ENCODE measurements around the gene GLA. TPM values are rescaled to one million over a fixed set of nuclear protein-coding genes. Genes with fewer than 3 reads are reported as not detected.

Gene GLA
- total and polyA plus RNA-seq, 2 of the 13 experiments (the other 11 are each of a cell fraction or from before 2014, with no cell fraction given), result 31.4 to 59.3 TPM

DNA sequence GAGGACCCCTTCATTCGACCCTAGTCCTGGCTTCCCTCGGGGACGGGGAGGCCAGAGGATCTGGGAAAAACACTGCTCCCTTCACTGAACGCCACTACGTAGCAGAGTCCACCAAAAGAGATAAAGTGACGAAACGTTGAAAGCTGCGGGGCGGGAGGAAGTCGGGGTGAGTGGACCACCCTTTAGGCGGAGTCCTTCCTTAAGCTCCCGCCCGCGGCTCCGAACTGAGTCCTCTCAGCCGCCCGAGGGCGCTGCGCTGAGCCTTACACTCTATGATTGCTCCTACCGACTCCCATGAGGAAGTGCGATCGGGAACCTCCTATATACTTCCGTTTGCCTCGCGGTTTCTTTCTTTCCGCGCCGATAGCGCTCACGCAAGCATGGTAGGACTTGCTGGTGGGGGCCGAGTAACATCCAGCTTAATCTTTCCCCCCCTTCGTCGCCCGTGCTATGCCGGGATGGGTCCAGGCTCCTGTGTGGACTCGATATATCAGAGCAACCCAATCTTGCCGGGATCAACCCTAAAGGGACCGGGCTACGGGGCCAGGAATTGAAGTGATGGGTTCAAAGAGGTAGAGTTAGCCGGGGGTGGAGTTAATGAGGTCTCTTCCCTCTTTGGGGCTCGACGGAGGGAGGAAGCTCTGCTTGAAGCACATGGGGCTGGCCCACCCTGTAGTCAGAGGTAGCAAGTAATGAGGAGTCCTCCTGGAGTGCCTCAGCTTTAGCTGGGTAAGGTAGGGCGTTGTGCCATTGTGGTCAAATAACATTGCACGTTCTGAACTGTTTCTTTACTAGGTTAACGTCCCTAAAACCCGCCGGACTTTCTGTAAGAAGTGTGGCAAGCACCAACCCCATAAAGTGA, 16.8 kb downstream of the GLA start, which contains the start of gene RPL36A (continued):
- TF ChIP-seq CTCF (CRISPR knock-in tag; IDR thresholded peaks at IDR 0.05) (peak; percentile 83), ZNF614 (CRISPR knock-in tag; IDR thresholded peaks at IDR 0.05; ENCODE audit: borderline replicate concordance) (0 out of 2 replicates have a peak, but pooled peaks have one; percentile 28), ZFX (CRISPR knock-in tag; IDR thresholded peaks at IDR 0.05; ENCODE audit: low read depth) (0 out of 2 replicates have a peak, but pooled peaks have one; percentile 32), ZNF605 (CRISPR knock-in tag; IDR thresholded peaks at IDR 0.05) (peak; percentile 69; the same call in 1 of the 2 replicates), SOX13 (IDR thresholded peaks at IDR 0.05) (no peak), SOX13 (CRISPR knock-in tag; conservative IDR thresholded peaks at IDR 0.05 in 1 of 2, IDR thresholded peaks at IDR 0.05 in 1 of 2) (no peak), GATAD1 (CRISPR knock-in tag; IDR thresholded peaks at IDR 0.05) (peak; percentile 83), ZNF317 (CRISPR knock-in tag; IDR thresholded peaks at IDR 0.05) (0 out of 2 replicates have a peak, but pooled peaks have one; percentile 40), MIER2 (CRISPR knock-in tag; IDR thresholded peaks at IDR 0.05) (no peak), NFRKB (IDR thresholded peaks at IDR 0.05) (no peak), ZKSCAN1 (IDR thresholded peaks at IDR 0.05; ENCODE audit: low read length) (0 out of 2 replicates have a peak, but pooled peaks have one; percentile 23), MXD4 (CRISPR knock-in tag; IDR thresholded peaks at IDR 0.05) (0 out of 2 replicates have a peak, but pooled peaks have one; percentile 46), RARA (CRISPR knock-in tag; IDR thresholded peaks at IDR 0.05) (peak; percentile 20; the same call in 1 of the 2 replicates), PHB2 (IDR thresholded peaks at IDR 0.05; ENCODE audit: partially characterized antibody) (no peak), ZNF580 (CRISPR knock-in tag; IDR thresholded peaks at IDR 0.05; ENCODE audit: borderline replicate concordance, low read depth) (0 out of 2 replicates have a peak, but pooled peaks have one; percentile 44), HOMEZ (CRISPR knock-in tag; IDR thresholded peaks at IDR 0.05; ENCODE audit: low read depth) (peak; percentile 57; the same call in 1 of the 2 replicates), CREM (IDR thresholded peaks at IDR 0.05) (peak; percentile 55; the same call in 1 of the 2 replicates), CREM (CRISPR knock-in tag; IDR thresholded peaks at IDR 0.05) (no peak), RBM22 (optimal IDR thresholded peaks at IDR 0.05; ENCODE audit: low read length) (peak; percentile 48)
- TF ChIP-seq, protein P1, sequence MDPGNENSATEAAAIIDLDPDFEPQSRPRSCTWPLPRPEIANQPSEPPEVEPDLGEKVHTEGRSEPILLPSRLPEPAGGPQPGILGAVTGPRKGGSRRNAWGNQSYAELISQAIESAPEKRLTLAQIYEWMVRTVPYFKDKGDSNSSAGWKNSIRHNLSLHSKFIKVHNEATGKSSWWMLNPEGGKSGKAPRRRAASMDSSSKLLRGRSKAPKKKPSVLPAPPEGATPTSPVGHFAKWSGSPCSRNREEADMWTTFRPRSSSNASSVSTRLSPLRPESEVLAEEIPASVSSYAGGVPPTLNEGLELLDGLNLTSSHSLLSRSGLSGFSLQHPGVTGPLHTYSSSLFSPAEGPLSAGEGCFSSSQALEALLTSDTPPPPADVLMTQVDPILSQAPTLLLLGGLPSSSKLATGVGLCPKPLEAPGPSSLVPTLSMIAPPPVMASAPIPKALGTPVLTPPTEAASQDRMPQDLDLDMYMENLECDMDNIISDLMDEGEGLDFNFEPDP (CRISPR knock-in tag; conservative IDR thresholded peaks at IDR 0.05), result no peak
- TF ChIP-seq, protein P2, sequence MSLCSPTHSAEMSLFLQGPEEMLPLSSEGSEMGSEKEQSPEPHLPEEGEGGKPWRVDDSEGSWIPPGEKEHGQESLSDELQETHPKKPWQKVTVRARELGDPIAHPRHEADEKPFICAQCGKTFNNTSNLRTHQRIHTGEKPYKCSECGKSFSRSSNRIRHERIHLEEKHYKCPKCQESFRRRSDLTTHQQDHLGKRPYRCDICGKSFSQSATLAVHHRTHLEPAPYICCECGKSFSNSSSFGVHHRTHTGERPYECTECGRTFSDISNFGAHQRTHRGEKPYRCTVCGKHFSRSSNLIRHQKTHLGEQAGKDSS (CRISPR knock-in tag; IDR thresholded peaks at IDR 0.05; ENCODE audit: borderline replicate concordance, low read depth), result no peak

Data from HepG2 (cell line).